HG03103 (cell line): ENCODE data around the gene AMD1.

ENCODE experiments used
- ATAC-seq: cut with Tn5 transposase; IDR thresholded peaks from one replicate; pipeline ENCODE4 v1.9.1; 2021; ENCODE audit warnings: low read depth; ENCODE audit not compliant: unreplicated experiment

Gene AMD1

GRCh38 chr6:110934381-110934898 lies 59.9 kb downstream of the AMD1 start:
- ATAC-seq = no peak

GRCh38 chr6:110935171-110935570 lies 60.6 kb downstream of the AMD1 start:
- no peak for ATAC-seq

- no peak for ATAC-seq
Measured at GRCh38 chr6:110938171-110938570, 63.6 kb downstream of the AMD1 start.

- no peak for ATAC-seq
Measured at GRCh38 chr6:110939429-110940200, 65.0 kb downstream of the AMD1 start.

- ATAC-seq = peak; percentile 100
Measured at GRCh38 chr6:110944681-110945151, 70.1 kb downstream of the AMD1 start.
